VCaP (cell line): ENCODE measurements around the gene IRAK1BP1.

Experiments used
- H3K27ac ChIP-seq: fragments of 450-650 bp; 2 replicates; pipeline ENCODE4 v1.5.1; 2017
- TF ChIP-seq, protein P1 (sequence below): fragments of 450-650 bp; conservative IDR thresholded peaks from 2 replicates; pipeline ENCODE4 v1.5.1; 2017; ENCODE audit warnings: mild to moderate bottlenecking, moderate library complexity

Gene IRAK1BP1

GRCh38 chr6:78896227-78896626 lies 28.9 kb downstream of the IRAK1BP1 start:
- TF ChIP-seq, protein P1, sequence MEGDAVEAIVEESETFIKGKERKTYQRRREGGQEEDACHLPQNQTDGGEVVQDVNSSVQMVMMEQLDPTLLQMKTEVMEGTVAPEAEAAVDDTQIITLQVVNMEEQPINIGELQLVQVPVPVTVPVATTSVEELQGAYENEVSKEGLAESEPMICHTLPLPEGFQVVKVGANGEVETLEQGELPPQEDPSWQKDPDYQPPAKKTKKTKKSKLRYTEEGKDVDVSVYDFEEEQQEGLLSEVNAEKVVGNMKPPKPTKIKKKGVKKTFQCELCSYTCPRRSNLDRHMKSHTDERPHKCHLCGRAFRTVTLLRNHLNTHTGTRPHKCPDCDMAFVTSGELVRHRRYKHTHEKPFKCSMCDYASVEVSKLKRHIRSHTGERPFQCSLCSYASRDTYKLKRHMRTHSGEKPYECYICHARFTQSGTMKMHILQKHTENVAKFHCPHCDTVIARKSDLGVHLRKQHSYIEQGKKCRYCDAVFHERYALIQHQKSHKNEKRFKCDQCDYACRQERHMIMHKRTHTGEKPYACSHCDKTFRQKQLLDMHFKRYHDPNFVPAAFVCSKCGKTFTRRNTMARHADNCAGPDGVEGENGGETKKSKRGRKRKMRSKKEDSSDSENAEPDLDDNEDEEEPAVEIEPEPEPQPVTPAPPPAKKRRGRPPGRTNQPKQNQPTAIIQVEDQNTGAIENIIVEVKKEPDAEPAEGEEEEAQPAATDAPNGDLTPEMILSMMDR, result no peak
- H3K27ac ChIP-seq, result no peak overlapping the region

DNA sequence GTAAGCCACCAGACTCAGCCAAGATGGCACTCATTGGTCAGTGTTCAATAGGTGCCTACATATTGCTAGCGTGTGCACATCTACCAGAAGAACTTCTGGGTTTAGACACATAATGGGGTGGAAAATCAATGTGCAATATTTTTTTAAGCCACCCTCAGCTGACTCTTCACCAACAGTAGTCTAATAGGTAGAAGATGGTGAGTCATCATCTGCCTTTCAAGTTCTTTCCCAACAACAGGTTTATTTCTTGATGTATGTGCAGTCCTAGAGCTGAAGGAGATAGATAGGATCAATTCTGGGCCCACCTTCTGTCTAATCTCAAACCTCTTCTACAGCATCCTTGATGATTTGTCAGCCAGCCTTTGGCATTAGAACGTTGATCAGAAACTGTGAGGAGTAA lies 41.3 kb downstream of the IRAK1BP1 start:
- H3K27ac ChIP-seq, result no peak overlapping the region

GRCh38 chr6:78909391-78909790 lies 42.0 kb downstream of the IRAK1BP1 start:
- TF ChIP-seq, protein P1, result no peak
- no peak overlapping the region for H3K27ac ChIP-seq

More for the DNA sequence above, 41.3 kb downstream of the IRAK1BP1 start:
- TF ChIP-seq, protein P1, result no peak

- no peak overlapping the region for H3K27ac ChIP-seq
- TF ChIP-seq, protein P1, result no peak
Measured at GRCh38 chr6:78910010-78910409, 42.7 kb downstream of the IRAK1BP1 start.

- TF ChIP-seq, protein P1, result no peak
- H3K27ac ChIP-seq, result no peak overlapping the region
Measured at GRCh38 chr6:78910591-78911171, 43.3 kb downstream of the IRAK1BP1 start.

GRCh38 chr6:78911218-78911940 lies 44.0 kb downstream of the IRAK1BP1 start:
- TF ChIP-seq, protein P1, result no peak
- no peak overlapping the region for H3K27ac ChIP-seq

DNA sequence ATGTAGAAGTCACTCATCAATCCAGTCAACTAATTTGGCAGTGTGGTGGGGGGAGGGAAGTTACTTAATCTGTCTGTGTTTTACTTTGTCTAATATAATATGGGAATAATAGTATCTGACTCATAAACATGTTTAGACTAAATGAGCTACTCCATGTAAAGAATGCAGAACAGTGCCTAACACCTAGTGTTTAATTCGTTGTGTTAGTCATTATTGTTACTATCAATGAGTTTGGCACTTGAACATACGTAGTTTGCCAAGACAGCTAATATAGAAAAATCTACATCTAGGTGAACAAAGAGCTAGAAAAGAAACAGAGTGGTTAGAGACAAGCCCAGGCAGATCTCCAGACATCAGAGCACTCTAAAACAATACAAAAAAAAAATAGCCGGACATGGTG lies 49.1 kb downstream of the IRAK1BP1 start:
- H3K27ac ChIP-seq, result no peak overlapping the region
- TF ChIP-seq, protein P1, result no peak
